A673 (cell line): ENCODE data around the gene KIAA1328.

Source experiments
- CTCF ChIP-seq: fragments of 300-800, 200-600 bp; sonication (generic); conservative IDR thresholded peaks from 2 replicates; pipeline ENCODE4 v1.5.1; 2017; ENCODE audit warnings: low read depth, mild to moderate bottlenecking, antibody characterized with exemption, low read length, moderate library complexity, mixed read lengths
- EZH2 ChIP-seq: fragments of 200-600 bp; sonication (generic); IDR thresholded peaks from 2 replicates; pipeline ENCODE4 v1.6.1; 2017; ENCODE audit warnings: borderline replicate concordance, low read depth, mild to moderate bottlenecking, mixed read lengths, antibody characterized with exemption, low read length; ENCODE audit not compliant: poor library complexity, severe bottlenecking

DNA sequence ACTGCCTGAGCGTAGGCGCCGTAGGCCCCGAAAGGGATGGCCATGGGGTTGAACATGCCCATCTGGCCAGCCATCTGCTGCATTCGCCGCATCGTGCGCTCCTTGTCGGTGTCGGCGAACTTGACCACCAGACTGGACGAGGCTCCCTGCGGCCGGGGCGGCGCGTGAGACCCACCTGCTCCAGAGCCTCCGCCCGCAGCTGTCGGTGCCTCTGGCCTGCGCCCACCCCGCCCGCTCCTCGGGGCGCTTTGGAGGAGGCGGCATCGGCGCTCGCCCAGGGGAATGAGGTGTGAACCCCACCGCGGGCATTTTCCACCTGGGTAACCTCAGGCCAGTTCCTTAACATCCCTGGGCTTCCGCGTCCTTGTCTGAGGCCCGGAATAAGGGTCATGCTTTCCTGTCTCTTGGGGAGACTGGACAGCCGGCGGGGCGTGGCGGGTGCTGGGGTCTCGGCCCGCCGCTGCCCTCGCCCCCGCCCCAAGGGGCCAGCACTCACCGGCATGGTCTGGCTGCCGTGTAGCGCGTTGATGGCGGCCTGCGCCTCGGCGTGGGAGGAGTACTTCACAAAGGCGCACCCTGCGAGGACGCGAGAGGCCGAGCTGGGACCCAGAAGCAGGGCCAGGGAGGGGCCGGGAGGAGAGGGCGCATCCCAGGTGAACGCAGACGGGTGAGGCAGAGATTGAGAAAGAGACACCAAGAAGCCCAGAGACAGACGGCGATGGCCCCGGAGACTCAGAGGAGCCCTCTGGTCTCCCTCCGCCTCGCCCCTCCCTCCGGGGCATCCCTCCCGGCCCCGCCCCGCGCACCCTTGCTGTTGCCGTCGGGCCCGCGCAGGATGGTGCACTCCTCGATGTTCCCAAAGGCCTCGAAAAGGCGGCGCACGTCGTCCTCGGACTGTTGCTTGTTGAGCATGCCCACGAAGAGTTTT, 445.6 kb downstream of the KIAA1328 start:
- no peak for TF ChIP-seq CTCF
- peak; percentile 62 for TF ChIP-seq EZH2
